Activated CD4-positive, alpha-beta T cell treated with anti-CD3 and anti-CD28 coated beads for 48 hours (primary cell): ENCODE results near the gene STPG3.
"Not testable (repeated sequence)": the region's sequence is repeated elsewhere in the genome, so short reads cannot be mapped to it uniquely, and the experiment has no call there.

Experiments
- DNase-seq: peaks from one replicate; pipeline ENCODE4 v3.0.0-alpha.2; 2020

Gene STPG3

DNA sequence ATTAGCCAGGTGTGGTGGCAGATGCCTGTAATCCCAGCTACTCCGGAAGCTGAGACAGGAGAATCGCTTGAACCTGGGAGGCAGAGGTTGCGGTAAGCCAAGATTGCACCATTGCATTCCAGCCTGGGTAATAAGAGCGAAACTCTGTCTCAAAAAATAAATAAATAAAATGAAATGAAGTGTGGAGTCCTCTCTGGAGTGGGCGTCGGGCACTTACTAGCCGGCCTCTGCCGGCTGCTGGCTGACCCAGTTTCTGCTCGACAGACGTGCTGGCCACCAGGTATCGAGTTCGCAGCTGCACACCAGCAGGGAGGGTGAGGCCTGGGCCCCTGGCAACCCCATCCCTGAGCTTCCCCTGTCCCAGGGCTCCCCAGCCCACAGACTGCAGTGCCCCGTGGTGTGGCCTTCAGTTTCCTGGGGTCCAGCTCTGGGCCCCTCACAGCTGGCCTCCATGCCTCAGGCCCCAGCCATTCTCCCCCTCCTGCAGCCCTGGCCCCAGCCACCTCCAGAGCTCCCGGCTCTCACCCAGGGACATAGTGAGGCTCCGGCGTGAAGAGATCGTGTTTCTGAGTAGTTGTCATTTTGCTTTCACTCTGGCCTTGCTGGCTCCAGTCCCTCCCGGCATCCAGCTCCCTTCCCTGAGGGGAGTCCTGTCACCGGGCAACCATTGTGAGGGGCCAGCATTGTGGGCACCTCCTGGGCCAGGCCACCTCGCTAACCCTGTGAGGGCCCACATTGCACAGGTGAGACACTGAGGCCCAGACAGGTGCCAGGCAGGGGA, 3.8 kb upstream of the STPG3 start:
- no peak for DNase-seq

DNA sequence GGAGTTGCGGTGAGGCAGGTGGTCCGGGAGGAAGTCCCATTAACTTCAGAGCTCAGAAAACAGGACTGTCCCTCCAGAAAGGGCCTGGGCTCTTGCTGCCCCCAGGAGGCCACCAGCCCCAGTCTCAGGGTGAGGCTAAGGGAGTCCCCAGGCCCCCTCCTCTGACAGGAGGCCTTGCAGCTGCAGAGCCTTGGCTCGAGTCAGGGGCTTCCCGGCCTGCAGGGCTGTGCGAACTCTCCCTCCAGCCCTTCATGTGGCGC, 3.2 kb upstream of the STPG3 start:
- DNase-seq = no peak

DNA sequence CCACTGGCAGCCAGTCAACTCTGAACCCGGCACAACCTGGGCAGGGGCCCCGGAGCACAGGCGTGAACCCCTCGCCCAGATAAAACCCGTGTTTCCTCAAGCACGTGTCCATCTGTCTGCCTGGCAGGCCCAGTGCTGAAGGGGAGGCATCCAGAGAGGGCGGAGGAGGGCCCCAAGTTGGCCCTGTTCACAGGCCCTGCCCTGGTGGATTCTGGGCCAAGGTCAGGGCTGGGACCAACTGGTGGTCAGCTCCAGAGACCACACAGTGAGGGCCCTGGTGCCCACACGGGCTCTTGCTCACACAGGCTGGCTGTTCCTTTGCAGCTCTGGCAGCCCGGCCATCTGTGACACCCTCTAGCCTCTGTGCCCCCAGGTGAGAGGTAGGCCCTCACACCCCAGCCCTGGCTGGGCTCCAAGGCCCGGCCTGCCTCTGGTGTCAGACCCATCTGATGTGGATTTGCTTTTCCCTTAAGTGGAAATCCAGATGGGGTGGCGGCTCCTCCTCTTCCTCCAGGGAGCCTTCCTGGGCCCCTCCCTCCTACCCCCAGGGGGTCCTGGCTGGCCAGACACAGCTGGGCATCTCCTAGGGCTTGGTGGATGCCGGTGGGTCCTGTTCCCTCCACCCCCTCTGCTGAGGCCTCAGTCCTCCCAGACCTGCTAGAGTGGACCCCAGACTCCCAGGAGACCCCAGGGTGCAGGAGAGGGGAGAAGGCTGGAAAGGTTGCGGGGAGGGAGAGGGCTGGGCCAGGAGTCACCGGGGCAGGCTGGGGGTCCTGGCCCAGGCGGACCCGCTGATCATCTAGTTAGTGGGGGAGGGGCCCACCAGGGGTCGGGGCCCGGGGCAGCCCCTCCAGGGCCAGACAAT, 525 bp upstream of the STPG3 start:
- DNase-seq = no peak

DNA sequence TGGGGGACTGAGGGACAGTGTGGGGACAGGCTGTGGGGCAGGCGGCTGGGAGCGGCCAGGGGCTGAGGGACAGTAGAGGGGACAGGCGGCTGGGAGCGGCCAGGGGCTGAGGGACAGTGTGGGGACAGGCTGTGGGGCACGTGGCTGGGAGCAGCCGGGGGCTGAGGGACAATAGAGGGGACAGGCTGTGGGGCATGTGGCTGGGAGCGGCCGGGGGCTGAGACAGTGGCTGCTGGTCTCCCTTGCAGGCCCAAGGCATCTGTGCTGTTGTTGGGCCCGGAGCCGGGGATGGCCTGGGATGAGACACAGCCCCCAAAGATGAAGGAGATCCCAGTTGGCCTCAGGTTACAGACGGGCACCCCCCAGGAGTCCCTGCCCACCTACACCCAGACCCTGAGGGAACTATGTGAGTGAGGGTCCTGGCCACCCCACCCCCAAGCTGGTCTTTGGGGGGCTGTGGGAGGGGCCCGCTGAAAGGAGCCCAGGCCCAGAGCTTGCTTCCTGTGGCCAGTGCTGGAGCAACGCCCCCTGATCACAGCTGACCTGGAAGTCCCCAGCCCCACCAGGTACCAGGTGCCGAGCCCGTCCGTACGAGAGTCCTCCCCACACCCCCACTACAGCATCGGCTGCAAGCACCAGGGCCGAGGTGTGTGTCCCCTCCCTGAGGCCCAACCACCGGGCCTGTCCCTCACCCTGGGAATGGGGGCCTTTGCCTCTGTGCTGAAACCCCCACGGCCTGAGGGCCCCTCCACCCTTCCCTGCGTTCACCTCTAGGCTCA, 593 bp downstream of the STPG3 start:
- DNase-seq = no peak

DNA sequence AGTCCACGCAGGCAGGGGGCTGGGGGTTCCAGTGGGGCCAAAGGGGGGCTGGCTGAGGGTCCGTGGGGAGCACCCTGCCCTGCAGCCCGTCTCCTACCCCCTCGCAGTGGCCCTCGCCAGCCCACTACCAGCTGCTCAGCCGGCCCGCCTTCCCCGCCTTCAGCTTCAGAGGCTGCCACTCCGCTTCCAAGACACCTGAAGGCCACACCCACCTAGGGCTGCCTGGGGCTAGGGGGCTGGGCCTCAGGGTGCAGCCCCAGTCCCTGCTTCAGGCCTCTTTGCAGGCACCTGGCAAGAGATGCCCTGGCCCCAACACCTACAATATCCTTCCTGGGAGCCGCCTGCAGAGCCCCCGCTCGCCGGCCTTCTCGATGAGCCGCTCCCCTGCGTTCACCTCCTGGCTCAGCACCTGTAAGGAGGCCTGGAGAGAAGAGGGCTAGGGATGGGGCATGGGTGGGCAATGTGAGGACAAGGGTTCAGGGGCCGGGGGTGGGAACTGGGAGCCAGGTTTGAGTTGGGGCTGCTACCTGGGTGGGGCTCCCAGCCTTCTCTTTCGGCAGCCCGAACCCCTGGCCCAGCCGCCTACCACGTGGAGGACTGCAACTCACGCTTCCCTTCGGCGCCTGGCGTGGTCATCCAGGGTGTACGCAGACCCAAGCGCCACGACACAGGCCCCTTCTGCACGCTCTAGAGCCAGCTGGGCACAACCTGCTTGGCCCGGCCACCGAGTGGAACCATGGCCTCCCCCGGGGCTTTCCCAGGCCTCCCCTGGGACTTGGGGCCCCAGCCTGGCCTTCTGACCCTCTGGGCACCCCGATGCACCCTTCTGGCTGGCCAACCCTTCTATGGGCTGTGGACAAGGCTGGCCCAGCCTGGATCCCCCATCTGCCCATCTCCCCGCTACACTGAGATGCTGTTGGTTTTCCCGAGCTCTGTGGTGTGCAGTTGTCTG, 1.7 kb downstream of the STPG3 start:
- DNase-seq = no peak

DNA sequence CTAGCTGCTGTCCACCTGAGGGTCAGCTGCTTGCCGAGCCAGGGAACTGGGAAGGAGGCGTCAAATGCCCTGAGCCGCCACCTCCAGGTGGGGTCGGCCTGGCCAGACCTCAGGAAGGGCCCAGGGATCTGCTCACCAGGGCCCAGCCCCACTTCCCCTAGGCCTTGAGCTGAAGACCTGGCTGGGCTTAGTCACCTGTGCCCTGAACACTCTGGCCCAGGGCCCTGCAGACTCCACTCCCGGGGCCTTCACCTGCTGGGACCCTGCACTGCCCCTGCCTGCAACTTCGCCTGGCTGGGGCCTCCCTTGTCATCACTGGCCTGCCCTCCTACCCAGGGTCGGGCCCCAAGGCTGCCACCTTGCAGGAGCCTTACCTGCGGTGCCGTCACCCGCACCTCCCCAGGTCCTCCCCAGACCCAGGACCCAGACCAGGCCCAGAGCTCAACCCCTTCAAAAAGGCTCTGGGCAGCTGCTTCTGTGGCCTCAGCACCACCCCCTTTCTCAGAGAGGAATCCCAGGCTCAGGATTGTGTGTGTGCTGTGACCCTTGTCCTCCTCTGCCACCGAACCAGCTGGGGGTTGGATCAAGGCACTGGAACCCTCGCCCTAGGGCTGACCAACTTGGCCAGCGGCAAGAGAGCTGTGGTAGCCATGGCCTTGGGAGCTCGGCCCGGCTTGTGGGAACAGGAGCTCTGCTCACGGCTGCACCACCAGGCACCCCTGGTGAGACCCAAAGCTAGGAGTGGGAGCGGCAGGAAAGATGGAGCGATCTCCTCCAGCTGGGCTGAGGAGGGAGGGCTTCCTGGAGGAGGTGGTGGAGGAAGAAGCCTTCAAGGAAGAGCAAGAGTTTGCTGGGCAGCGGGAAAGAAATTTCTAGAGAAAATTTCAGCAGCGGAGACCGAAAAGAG, 2.9 kb downstream of the STPG3 start:
- DNase-seq = no peak

DNA sequence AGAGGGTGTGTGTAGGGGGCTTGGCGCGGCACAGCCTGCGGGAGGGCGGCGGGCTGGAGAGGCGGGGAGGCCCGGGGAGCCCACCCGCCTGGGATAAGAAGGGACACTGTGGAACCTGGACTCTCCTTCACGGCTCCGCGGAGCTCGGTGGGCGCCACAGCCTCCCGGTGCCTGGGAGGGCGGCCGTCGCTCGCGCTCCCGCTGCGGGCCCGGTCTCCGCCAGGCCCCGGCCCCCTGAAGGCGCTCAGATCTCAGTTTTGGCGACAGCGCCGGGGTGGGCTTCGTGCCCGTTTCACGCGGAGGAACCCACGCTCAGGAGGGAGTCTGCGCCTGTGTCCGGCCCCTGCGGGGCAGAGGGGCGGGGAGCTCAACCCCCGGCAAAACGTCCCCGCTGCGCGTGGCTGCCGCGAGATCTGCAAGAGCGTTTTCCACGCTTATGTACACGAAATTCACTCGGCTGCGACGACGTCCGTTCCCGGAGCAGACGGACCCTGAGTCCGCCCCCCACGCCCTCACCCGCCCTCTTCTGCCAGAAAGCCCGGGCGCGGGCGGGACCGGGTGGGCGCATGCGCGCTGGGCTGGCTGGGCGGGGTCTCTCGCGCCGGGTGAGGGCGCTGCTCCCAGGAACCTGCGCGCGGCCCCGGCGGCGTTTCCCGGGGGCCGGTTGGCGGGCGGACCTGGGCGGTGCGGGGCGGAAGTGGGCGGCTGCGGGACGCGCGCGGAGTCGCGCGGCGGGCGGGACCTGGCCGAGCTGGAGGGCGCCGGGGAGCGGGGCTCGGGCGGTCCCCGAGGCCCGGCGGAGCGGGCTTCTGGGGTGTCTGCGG, 3.8 kb downstream of the STPG3 start, which contains the start of gene NELFB:
Gene NELFB, plus strand, starts transcription at position 704 of the 824 bp plus-strand sequence.
- DNase-seq = peak; percentile 96

DNA sequence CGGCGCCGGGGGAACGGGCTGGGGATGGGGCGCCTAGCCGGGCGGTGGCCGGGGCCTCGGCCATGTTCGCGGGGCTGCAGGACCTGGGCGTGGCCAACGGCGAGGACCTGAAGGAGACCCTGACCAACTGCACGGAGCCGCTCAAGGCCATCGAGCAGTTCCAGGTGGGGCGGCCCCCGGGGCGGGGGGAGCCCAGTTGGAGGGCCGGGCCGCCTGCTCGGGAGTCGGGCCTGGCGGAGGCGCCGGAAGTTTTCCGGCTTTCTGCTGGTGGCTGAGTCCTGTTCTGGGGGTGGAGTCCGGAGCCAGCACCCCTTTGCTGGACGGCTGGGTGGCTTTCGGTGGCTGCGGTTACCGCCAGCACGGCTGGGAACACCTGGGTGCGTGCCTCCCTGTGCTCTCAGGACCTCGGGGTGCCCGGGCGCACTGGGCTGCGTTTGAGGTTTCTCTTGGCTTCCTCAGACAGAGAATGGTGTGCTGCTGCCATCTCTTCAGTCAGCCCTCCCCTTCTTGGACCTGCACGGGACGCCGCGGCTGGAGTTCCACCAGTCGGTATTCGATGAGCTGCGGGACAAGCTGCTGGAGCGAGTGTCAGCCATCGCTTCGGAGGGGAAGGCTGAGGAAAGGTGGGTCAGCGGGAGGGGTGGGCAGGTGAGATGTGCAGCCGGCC, 4.5 kb downstream of the STPG3 start:
- peak; percentile 50 for DNase-seq

DNA sequence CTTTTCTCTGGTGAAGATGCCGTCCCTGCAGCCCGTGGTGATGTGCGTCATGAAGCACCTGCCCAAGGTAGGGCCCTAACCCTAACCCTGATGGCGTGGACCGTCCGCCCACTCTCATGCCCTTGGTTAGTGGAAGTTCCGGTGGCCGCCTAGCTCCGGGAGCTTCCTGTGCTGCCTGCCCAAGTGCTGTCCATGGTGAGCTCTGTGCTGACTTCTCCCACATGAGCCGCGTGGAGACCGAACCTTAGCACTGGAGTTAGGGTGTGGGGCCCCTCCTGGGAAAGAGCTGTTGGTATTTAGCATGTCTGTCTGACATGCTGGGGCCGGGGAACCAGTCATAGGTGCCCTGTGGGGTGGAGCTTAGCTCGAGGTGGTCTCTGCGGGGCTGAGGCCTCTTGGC, 5.3 kb downstream of the STPG3 start:
- no peak for DNase-seq

DNA sequence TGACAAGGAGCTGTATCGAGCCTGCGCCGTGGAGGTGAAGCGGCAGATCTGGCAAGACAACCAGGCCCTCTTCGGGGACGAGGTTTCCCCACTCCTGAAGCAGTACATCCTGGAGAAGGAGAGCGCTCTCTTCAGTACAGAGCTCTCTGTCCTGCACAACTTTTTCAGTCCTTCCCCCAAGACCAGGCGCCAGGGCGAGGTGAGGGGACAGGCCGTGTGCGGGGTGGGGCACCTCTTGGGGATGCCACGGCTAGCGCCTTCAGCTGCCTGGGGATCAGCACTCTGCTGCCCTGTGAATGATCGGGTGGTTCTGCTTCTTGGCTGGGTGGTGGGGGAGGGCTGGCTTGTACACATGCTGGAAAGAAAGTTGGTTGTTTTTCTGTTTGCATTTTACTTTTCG, 5.8 kb downstream of the STPG3 start:
- no peak for DNase-seq

DNA sequence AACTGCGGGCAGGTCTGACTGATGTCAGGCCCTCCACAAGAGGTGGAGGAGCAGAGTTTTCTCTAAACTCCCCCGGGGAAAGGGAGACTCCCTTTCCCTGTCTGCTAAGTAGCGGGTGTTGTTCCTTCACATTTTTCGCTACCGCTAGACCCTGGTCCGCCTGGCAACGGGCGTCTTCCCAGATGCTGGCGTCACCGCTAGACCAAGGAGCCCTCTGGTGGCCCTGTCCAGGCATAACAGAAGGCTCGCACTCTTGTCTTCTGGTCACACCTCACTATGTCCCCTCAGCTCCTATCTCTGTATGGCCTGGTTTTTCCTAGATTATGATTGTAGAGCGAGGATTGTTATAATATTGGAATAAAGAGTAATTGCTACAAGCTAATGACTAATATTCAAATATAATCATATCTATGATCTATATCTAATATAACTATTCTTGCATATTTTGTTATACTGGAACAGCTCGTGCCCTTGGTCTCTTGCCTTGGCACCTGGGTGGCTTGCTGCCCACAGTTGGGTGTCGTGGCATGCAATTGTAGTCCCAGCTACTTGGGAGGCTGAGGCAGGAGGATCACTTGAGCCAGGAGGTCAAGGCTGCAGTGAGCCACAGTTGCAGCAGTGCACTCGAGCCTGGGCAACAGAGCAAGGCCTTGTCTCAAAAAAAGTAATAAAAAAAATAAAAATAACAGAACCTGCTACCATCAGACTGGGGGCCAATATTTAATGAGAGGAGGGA, 11.3 kb downstream of the STPG3 start:
- not testable (repeated sequence) for DNase-seq

DNA sequence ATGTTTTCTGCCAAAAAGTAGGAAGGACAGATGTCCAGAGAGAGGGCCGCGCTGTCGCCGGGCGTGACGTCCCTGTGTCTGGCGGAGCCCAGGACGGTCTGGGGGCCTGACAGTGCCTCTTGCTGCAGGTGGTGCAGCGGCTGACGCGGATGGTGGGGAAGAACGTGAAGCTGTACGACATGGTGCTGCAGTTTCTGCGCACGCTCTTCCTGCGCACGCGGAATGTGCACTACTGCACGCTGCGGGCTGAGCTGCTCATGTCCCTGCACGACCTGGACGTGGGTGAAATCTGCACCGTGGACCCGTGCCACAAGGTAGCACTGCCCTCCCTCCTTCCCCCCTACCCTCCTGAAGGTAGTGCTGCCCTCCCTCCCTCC, 11.8 kb downstream of the STPG3 start:
- DNase-seq = no peak

DNA sequence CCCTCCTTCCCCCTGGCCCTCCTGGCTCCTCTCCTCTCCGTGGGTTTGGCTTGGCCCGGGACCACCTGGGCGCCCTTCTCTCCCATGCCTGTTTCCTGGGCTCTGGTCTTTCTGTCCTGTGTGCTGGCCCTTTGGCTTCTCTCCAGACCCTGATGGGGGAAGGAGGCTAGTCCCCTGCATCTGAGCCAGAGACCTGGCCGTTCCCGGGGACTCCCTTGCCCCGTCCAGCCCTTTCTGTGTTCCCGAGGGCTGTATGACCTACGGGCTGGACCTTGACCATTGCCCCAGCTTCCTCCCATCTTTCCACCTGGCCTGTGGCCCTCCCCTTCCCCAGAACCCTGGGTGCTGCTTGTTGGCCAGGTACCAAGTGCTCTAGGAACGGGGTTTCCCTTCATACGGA, 12.4 kb downstream of the STPG3 start:
- no peak for DNase-seq

DNA sequence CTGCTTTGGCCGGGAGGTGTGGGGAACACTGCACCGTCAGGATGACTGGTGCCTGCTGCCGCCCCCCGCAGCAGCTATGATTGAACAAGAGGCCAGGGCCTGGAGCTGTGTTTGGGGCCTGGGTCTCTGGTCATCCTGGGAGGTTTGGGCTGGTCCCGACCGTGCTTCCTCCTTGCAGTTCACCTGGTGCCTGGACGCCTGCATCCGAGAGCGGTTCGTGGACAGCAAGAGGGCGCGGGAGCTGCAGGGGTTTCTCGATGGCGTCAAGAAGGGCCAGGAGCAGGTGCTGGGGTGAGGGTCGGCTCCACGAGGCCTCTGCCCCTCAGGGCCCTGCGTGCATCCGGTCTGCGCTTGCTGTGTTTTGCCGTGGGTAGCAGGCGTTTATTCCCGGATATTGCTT, 13.0 kb downstream of the STPG3 start:
- no peak for DNase-seq

DNA sequence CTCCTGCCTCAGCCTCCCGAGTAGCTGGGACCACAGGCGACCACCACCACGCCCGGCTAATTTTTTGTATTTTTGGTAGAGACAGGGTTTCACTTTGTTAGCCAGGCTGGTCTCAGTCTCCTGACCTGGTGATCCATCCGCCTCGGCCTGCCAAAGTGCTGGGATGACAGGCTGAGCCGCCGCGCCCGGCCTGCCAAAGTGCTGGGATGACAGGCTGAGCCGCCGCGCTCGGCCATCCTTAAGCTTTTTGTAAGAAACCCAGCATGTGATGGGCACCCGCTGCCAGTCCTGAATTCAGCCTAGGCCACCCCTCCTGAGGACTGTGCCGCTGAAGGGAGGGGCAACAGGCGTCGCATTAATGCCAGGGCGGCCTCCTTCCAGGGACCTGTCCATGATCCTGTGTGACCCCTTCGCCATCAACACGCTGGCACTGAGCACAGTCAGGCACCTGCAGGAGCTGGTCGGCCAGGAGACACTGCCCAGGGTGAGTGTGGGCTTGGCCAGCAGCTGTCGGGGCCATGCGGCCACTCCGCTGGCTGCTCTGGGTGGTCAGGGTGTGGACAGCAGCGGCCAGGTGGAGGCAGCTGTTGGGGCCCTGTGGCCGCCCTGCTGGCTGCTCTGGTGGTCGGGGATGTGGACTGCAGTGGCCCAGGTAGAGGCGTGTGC, 14.5 kb downstream of the STPG3 start:
- DNase-seq = no peak

DNA sequence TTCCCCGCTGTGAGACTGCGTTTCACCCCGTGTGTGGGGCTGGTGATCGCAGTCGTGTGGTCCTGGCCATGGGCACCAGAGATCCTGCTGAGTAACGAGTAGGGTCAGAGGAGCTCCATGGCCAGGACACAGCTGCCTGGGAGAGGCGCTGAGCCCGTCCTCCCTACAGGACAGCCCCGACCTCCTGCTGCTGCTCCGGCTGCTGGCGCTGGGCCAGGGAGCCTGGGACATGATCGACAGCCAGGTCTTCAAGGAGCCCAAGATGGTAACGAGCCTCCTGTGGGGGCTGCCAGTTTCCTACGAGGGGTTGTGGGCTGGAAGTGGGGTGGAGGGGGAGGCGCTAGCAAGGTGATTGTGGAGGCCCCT, 15.1 kb downstream of the STPG3 start:
- no peak for DNase-seq

DNA sequence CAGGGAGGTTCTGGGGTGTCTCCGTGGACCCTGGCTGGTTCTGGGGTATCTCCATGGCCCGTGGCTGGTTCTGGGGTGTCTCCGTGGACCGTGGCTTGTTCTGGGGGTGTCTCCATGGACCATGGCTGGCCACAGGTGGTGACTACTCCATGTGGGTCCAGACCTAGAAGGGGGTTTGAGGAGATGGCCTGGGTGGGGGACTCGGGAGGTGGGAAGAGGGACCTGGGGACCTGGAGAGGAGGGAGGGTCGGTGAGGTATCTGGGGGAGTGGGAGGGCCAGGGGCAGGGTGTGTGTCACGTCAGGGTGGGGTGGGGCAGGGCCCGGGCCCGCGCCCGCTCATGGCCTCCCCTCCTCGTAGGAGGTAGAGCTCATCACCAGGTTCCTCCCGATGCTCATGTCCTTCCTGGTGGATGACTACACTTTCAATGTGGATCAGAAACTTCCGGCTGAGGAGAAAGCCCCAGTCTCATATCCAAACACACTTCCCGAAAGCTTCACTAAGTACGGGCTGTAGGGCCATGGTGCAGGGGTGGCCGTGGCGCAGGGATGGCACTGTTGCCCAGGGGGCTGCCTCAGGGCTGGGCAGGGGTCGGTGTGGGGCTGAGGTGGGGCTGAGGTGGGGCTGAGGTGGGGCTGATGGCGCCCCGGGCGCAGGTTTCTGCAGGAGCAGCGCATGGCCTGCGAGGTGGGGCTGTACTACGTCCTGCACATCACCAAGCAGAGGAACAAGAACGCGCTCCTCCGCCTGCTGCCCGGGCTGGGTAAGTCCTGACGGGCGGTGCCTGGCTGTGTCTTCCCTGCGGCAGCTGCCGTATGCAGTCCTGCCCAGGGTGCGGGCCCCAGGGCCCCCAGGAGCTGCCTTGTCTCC, 15.7 kb downstream of the STPG3 start:
- DNase-seq = no peak

DNA sequence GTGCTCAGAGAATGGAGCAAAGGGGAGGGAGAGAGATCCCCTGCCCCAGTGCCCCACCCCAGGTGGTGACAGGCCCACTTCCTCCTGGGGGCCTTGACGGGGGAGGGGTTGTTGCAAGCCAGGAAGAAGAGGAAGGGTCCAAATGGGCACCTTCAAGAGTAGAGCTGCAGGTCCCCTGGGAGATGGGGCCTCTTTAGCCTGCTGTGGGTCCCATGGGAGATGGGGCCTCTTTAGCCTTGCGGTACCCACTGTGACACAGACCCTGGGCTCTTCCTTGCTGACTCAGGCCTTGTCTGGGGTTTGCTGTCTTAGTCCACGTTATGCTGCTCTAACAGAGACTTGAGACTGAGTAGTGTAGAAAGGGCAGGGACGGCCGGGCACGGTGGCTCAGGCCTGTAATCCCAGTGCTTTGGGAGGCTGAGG, 16.9 kb downstream of the STPG3 start:
- no peak for DNase-seq
